Thymus (tissue), 11 donors: ENCODE measurements around the gene ACYP2. TPM values are rescaled to one million over a fixed set of nuclear protein-coding genes. Genes with fewer than 3 reads are reported as not detected.

Experiments
- DNase-seq, 9 donors: peaks; one replicate each; pipeline ENCODE4 v3.0.0-alpha.2; 2013; ENCODE audit warnings: low spot score in 9 of 9, low read depth in 6 of 9, missing footprints in 1 of 9
- H3K27ac ChIP-seq, 2 donors: one replicate each; pipeline ENCODE4 v1.5.1; 2013; ENCODE audit warnings: control low read depth in 1 of 2, low read depth in 1 of 2, low read length in 1 of 2, mild to moderate bottlenecking in 1 of 2, moderate library complexity in 1 of 2
- H3K27me3 ChIP-seq, 2 donors: one replicate each; pipeline ENCODE4 v1.5.1; 2013; ENCODE audit warnings: low read length in 1 of 2; ENCODE audit not compliant: control insufficient read depth in 2 of 2, insufficient read depth in 1 of 2
- H3K36me3 ChIP-seq, 2 donors: one replicate each; pipeline ENCODE4 v1.5.1; 2013; ENCODE audit warnings: low read length in 1 of 2, mild to moderate bottlenecking in 1 of 2, moderate library complexity in 1 of 2; ENCODE audit not compliant: control insufficient read depth in 2 of 2, insufficient read depth in 2 of 2
- H3K4me1 ChIP-seq, 2 donors: one replicate each; pipeline ENCODE4 v1.5.1; 2013; ENCODE audit warnings: low read length in 2 of 2; ENCODE audit not compliant: control insufficient read depth in 2 of 2, insufficient read depth in 2 of 2
- H3K4me3 ChIP-seq, 2 donors: one replicate each; pipeline ENCODE4 v1.5.1; 2013; ENCODE audit warnings: low read length in 2 of 2, control low read depth in 1 of 2, mild to moderate bottlenecking in 1 of 2
- H3K9me3 ChIP-seq, 2 donors: one replicate each; pipeline ENCODE4 v1.5.1; 2013; ENCODE audit warnings: low read length in 1 of 2, mild to moderate bottlenecking in 1 of 2; ENCODE audit not compliant: control insufficient read depth in 2 of 2, insufficient read depth in 1 of 2
- WGBS: extraction: QIAGEN DNeasy Blood & Tissue Kit; methylation state at CpG from one replicate; pipeline ENCODE4 v1.1.7; 2013; 5-methylcytosine and 5-hydroxymethylcytosine counted together
- polyA plus RNA-seq: library from polyadenylated mRNA; stranded (reverse); fragments of 200-250 nt; gene quantifications from one replicate; pipeline ENCODE4 v1.2.3, GENCODE V29; 2013
- total RNA-seq: library from RNA; stranded (reverse); fragments of 120-200 nt; gene quantifications from one replicate; pipeline ENCODE4 v1.2.4, GENCODE V29; 2013
- donor health status: healthy.

The ACYP2 gene
- total and polyA plus RNA-seq, 2 donors = 9.6 to 32.6 TPM

DNA sequence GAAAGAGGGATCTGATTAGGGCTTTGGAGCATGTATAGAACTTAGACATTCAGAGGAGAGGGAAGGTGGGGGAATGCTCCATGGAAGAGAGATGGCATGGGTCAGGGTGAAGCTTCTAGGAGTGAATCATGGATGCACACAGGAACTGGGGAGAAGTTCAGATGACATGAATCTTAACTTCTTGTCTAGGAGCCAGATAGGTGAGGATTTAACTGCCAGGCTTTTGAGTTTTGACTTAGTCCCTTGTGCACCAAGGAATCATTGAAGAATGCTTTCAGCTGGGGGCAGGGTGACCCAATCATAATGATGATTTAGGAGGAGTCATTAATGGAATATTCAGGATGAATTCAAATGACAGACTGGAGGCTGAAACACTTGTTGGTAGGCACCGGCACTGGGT is 48.7 kb downstream of the ACYP2 start:
- Histone ChIP-seq H3K4me3 (no peak overlapping the region), H3K27ac (no peak overlapping the region), H3K36me3 (no peaks in the 10 kb centered on the region), H3K4me1 (no peaks in the 10 kb centered on the region), H3K9me3 (no peaks in the 10 kb centered on the region), H3K27me3 (no peaks in the 10 kb centered on the region)
- 100% methylated on average over 1 of the region's 1 CpG for WGBS
- no peak for DNase-seq

GRCh38 chr2:54166121-54166773 is 50.8 kb downstream of the ACYP2 start:
- Histone ChIP-seq H3K27ac (no peak overlapping the region), H3K9me3 (no peaks in the 10 kb centered on the region), H3K27me3 (no peaks in the 10 kb centered on the region), H3K36me3 (no peaks in the 10 kb centered on the region), H3K4me1 (no peaks in the 10 kb centered on the region), H3K4me3 (no peak overlapping the region)
- DNase-seq = no peak
- 96% methylated on average over 3 of the region's 3 CpGs for WGBS

GRCh38 chr2:54176577-54176976 is 61.2 kb downstream of the ACYP2 start:
- Histone ChIP-seq H3K27me3 (no peaks in the 10 kb centered on the region), H3K4me1 (no peaks in the 10 kb centered on the region), H3K27ac (no peak overlapping the region), H3K9me3 (no peaks in the 10 kb centered on the region), H3K4me3 (no peak overlapping the region), H3K36me3 (no peaks in the 10 kb centered on the region)
- peak in 1 of 9 donors; percentile 12 for DNase-seq
- 77% methylated on average over 2 of the region's 2 CpGs for WGBS

DNA sequence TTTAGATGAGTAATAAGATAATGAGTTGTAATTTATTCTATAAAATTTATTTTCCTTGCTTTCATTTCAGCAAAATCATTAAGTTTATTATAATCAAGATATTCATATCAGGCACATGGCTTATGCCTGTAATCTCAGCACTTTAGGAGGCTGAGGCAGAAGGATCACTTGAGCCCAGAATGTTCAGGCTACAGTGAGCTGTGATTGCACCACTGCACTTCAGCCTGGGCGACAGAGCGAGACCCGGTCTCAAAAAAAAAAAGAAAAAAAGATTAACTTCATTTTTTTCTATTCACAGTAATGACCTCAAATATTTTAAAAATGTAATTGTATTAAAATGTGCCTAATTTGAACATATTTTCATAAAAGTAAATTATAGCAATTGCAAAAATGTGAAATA is 67.9 kb downstream of the ACYP2 start:
- no peak overlapping the region for H3K4me3 ChIP-seq
- DNase-seq = no peak
- no peaks in the 10 kb centered on the region for H3K9me3 ChIP-seq
- H3K27ac ChIP-seq = no peak overlapping the region
- no peaks in the 10 kb centered on the region for H3K4me1 ChIP-seq
- H3K27me3 ChIP-seq = no peaks in the 10 kb centered on the region
- 98% methylated on average over 3 of the region's 3 CpGs for WGBS
- no peaks in the 10 kb centered on the region for H3K36me3 ChIP-seq

DNA sequence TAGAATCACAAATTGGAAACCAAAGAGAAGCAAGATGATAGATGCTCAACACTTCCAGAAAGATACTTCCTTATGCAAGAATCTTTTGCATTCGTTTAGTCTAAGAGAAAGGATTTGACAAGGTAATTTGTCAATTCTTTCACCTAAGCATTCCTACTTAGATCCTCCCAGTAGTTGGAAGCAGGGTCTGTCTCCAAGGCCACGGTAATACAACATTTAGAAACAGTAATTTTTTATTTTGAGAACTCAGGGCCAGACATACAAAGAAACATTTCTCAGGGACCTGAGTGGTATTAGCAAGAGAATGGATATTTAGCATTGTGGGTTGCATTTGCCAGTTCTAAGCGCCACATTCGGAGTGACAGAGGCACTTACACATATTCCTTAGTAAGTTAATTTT is 68.6 kb downstream of the ACYP2 start:
- no peaks in the 10 kb centered on the region for H3K9me3 ChIP-seq
- no peak overlapping the region for H3K4me3 ChIP-seq
- WGBS = 97% methylated on average over 4 of the region's 4 CpGs
- no peaks in the 10 kb centered on the region for H3K4me1 ChIP-seq
- no peaks in the 10 kb centered on the region for H3K27me3 ChIP-seq
- H3K36me3 ChIP-seq = no peaks in the 10 kb centered on the region
- H3K27ac ChIP-seq = no peak overlapping the region
- no peak for DNase-seq

DNA sequence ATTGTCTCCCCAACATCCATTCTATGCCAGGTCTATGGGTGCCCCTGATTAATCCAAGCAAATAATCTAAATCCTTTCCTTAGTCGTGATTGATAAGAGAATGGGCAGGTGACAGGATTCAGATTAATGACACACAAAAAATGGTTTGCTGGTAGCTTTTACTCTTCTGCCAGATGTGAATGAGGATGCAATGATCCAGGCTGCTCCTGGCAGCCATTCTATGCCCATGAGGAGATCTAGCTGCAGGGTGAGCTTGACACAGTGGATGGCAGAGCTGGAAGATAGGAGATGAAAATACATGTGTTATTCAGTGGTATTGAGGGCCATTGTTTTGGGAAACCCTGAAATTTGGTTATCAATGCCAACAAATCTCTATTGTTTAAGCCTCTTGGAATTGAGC is 69.7 kb downstream of the ACYP2 start:
- no peaks in the 10 kb centered on the region for H3K9me3 ChIP-seq
- no peak overlapping the region for H3K27ac ChIP-seq
- no peaks in the 10 kb centered on the region for H3K36me3 ChIP-seq
- WGBS = 93% methylated on average over 1 of the region's 1 CpG
- H3K27me3 ChIP-seq = no peaks in the 10 kb centered on the region
- no peaks in the 10 kb centered on the region for H3K4me1 ChIP-seq
- no peak for DNase-seq
- no peak overlapping the region for H3K4me3 ChIP-seq

- DNase-seq = no peak
- no peaks in the 10 kb centered on the region for H3K9me3 ChIP-seq
- no peaks in the 10 kb centered on the region for H3K4me1 ChIP-seq
- no peak overlapping the region for H3K4me3 ChIP-seq
- no peaks in the 10 kb centered on the region for H3K36me3 ChIP-seq
- H3K27me3 ChIP-seq = no peaks in the 10 kb centered on the region
- over 99% methylated on average over 5 of the region's 5 CpGs for WGBS
- H3K27ac ChIP-seq = no peak overlapping the region
Observed at GRCh38 chr2:54187331-54187730, 71.9 kb downstream of the ACYP2 start.

DNA sequence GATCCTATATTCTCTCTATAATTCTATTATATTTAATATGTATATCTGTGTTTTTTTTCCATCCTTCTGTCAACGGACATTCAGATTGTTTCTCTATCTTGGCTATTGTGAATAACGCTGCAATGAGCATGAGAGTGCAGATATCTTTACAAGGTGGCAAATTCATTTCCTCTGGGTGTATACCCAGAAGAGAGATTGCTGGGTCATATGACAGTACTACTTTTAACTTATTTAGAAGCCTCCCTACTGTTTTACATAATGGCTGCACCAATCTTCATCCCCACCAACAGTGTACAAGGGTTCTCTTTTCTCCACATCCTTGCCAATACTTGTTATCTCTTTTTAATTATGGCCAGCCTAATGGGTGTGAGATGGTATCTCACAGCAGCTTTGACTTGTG is 74.1 kb downstream of the ACYP2 start:
- H3K4me3 ChIP-seq = no peak overlapping the region
- no peak for DNase-seq
- WGBS = 95% methylated on average over 2 of the region's 2 CpGs

GRCh38 chr2:54191361-54192135 is 76.1 kb downstream of the ACYP2 start:
- H3K27me3 ChIP-seq = no peaks in the 10 kb centered on the region
- DNase-seq = no peak
- H3K4me1 ChIP-seq = no peaks in the 10 kb centered on the region
- 97% methylated on average over 2 of the region's 2 CpGs for WGBS
- no peaks in the 10 kb centered on the region for H3K9me3 ChIP-seq
- H3K27ac ChIP-seq = no peak overlapping the region
- no peaks in the 10 kb centered on the region for H3K36me3 ChIP-seq
- H3K4me3 ChIP-seq = no peak overlapping the region

More for the DNA sequence above, 74.1 kb downstream of the ACYP2 start:
- H3K9me3 ChIP-seq = no peaks in the 10 kb centered on the region
- no peak overlapping the region for H3K27ac ChIP-seq
- no peaks in the 10 kb centered on the region for H3K36me3 ChIP-seq
- H3K27me3 ChIP-seq = no peaks in the 10 kb centered on the region
- H3K4me1 ChIP-seq = no peaks in the 10 kb centered on the region
